A673 (cell line): Measurements from ENCODE around the gene CCDC170. TPM values are rescaled to one million over a fixed set of nuclear protein-coding genes. Genes with fewer than 3 reads are reported as not detected.

Source experiments
- BruUV-seq: library from RNA; stranded (reverse); fragments of 400-500 nt; replicated peaks from 2 replicates; lab custom pipeline; 2021; lab: Mats Ljungman, UMichigan
- CTCF ChIA-PET: fragments of 300-600 bp; sonication (Branson Sonifier 250); formaldehyde crosslinking; loops from one replicate; lab custom pipeline; 2022; ENCODE audit warnings: antibody characterized with exemption; lab: Charles Lee
- POLR2A ChIA-PET: fragments of 300-600 bp; sonication (Branson Sonifier 250); formaldehyde crosslinking; loops from one replicate; lab custom pipeline; 2022; ENCODE audit warnings: antibody characterized with exemption; ENCODE audit not compliant: low non-redundant PET; lab: Charles Lee
- DNase-seq: peaks from one replicate; pipeline ENCODE4 v3.0.0-alpha.2; 2015; ENCODE audit warnings: low spot score
- H3K27ac ChIP-seq: fragments of 200-600 bp; sonication (generic); 2 replicates; pipeline ENCODE4 v1.5.1; 2016; ENCODE audit warnings: mixed run types, low read depth, mild to moderate bottlenecking, mixed read lengths, antibody characterized with exemption, low read length; ENCODE audit not compliant: poor library complexity, severe bottlenecking
- H3K27me3 ChIP-seq: fragments of 200-600 bp; sonication (generic); replicated peaks from 2 replicates; pipeline ENCODE4 v1.6.1; 2017; ENCODE audit warnings: mixed run types, low read depth, mild to moderate bottlenecking, mixed read lengths, antibody characterized with exemption, low read length; ENCODE audit not compliant: insufficient read depth, poor library complexity
- H3K36me3 ChIP-seq: fragments of 200-600 bp; sonication (generic); 2 replicates; pipeline ENCODE4 v1.6.1; 2016; ENCODE audit warnings: mixed run types, mild to moderate bottlenecking, mixed read lengths, antibody characterized with exemption, low read length; ENCODE audit not compliant: insufficient read depth, poor library complexity, severe bottlenecking
- H3K4me1 ChIP-seq: fragments of 200-600 bp; sonication (generic); 2 replicates; pipeline ENCODE4 v1.6.1; 2017; ENCODE audit warnings: mixed run types, mild to moderate bottlenecking, mixed read lengths, antibody characterized with exemption, low read length; ENCODE audit not compliant: insufficient read depth, poor library complexity, severe bottlenecking
- H3K4me3 ChIP-seq: fragments of 200-600 bp; sonication (generic); 2 replicates; pipeline ENCODE4 v1.5.1; 2016; ENCODE audit warnings: low read depth, mixed run types, mild to moderate bottlenecking, mixed read lengths, low read length; ENCODE audit not compliant: poor library complexity, severe bottlenecking
- H3K9me3 ChIP-seq: fragments of 200-600 bp; sonication (generic); 2 replicates; pipeline ENCODE4 v1.6.1; 2016; ENCODE audit warnings: mixed run types, low read depth, mild to moderate bottlenecking, mixed read lengths, antibody characterized with exemption, low read length; ENCODE audit not compliant: poor library complexity, severe bottlenecking
- EZH2 ChIP-seq: fragments of 200-600 bp; sonication (generic); IDR thresholded peaks from 2 replicates; pipeline ENCODE4 v1.6.1; 2017; ENCODE audit warnings: borderline replicate concordance, low read depth, mild to moderate bottlenecking, mixed read lengths, antibody characterized with exemption, low read length; ENCODE audit not compliant: poor library complexity, severe bottlenecking
- intact Hi-C: fragments of 100-400 bp; cut with micrococcal nuclease; formaldehyde crosslinking; loops from one replicate; pipeline ENCODE4 v1.10.0; 2022; ENCODE audit not compliant: unreplicated experiment
- total RNA-seq: library from RNA; stranded (reverse); gene quantifications from 2 replicates; pipeline ENCODE4 v1.2.3, GENCODE V29; 2021
- TF ChIP-seq, protein P1 (sequence below): fragments of 300-800, 200-600 bp; sonication (generic); conservative IDR thresholded peaks from 2 replicates; pipeline ENCODE4 v1.5.1; 2017; ENCODE audit warnings: low read depth, mild to moderate bottlenecking, antibody characterized with exemption, low read length, moderate library complexity, mixed read lengths

The CCDC170 gene
- total RNA-seq, 1 experiment from 2014 or later = 0.17 TPM

- no peaks in the 10 kb centered on the region for H3K9me3 ChIP-seq
- no peaks in the 10 kb centered on the region for H3K27me3 ChIP-seq
- CTCF ChIA-PET = no interaction called here
- POLR2A ChIA-PET = no interaction called here
- H3K36me3 ChIP-seq = no peaks in the 10 kb centered on the region
- no peak overlapping the region for H3K4me3 ChIP-seq
- intact Hi-C loops = no loop called here
- no TSS peak for BruUV-seq
- H3K27ac ChIP-seq = no peak overlapping the region
- no peaks in the 10 kb centered on the region for H3K4me1 ChIP-seq
- no peak for DNase-seq
- TF ChIP-seq, protein P1, sequence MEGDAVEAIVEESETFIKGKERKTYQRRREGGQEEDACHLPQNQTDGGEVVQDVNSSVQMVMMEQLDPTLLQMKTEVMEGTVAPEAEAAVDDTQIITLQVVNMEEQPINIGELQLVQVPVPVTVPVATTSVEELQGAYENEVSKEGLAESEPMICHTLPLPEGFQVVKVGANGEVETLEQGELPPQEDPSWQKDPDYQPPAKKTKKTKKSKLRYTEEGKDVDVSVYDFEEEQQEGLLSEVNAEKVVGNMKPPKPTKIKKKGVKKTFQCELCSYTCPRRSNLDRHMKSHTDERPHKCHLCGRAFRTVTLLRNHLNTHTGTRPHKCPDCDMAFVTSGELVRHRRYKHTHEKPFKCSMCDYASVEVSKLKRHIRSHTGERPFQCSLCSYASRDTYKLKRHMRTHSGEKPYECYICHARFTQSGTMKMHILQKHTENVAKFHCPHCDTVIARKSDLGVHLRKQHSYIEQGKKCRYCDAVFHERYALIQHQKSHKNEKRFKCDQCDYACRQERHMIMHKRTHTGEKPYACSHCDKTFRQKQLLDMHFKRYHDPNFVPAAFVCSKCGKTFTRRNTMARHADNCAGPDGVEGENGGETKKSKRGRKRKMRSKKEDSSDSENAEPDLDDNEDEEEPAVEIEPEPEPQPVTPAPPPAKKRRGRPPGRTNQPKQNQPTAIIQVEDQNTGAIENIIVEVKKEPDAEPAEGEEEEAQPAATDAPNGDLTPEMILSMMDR = no peak
- TF ChIP-seq EZH2 = no peak
These were observed 140.5 kb downstream of the CCDC170 start for GRCh38 chr6:151634336-151634720.

GRCh38 chr6:151635741-151636140 is 141.9 kb downstream of the CCDC170 start:
- Histone ChIP-seq H3K9me3 (no peaks in the 10 kb centered on the region), H3K4me1 (no peaks in the 10 kb centered on the region), H3K27me3 (no peaks in the 10 kb centered on the region), H3K36me3 (no peaks in the 10 kb centered on the region), H3K4me3 (no peak overlapping the region), H3K27ac (peak overlapping the region; percentile 51)
- intact Hi-C loops = no loop called here
- no peak for TF ChIP-seq EZH2
- TF ChIP-seq, protein P1 = no peak
- DNase-seq = peak; percentile 69
- ChIA-PET CTCF (no interaction called here), POLR2A (no interaction called here)
- BruUV-seq = no TSS peak

DNA sequence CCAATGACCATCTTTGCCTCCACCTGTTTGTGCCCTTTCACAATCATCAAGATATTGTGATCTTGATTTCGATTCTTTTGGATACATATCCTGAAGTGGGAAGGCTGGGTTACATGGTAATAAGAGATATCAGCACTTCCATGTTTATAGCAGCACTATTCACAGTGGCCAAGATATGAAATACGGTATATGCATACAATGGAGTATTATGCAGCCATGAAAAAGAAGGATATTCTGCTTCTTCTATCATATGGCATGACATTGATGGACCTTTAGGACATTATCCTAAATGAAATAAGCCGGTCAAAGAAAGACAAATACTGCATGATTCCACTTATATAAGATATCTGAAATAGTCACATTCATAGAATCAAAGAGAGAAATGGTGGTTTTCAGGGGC is 144.0 kb downstream of the CCDC170 start:
- ChIA-PET CTCF (no interaction called here), POLR2A (no interaction called here)
- intact Hi-C loops = no loop called here
- no peak for DNase-seq
- TF ChIP-seq, protein P1 = no peak
- no peak for TF ChIP-seq EZH2
- Histone ChIP-seq H3K27me3 (no peaks in the 10 kb centered on the region), H3K9me3 (no peaks in the 10 kb centered on the region), H3K36me3 (no peaks in the 10 kb centered on the region), H3K4me3 (no peak overlapping the region), H3K4me1 (no peaks in the 10 kb centered on the region), H3K27ac (no peak overlapping the region)
- BruUV-seq = no TSS peak
